ENCODE data around the gene RAB31.
A peak's percentile ranks its signal among the peaks of the same experiment; 100 is the strongest.

The RAB31 gene

DNA sequence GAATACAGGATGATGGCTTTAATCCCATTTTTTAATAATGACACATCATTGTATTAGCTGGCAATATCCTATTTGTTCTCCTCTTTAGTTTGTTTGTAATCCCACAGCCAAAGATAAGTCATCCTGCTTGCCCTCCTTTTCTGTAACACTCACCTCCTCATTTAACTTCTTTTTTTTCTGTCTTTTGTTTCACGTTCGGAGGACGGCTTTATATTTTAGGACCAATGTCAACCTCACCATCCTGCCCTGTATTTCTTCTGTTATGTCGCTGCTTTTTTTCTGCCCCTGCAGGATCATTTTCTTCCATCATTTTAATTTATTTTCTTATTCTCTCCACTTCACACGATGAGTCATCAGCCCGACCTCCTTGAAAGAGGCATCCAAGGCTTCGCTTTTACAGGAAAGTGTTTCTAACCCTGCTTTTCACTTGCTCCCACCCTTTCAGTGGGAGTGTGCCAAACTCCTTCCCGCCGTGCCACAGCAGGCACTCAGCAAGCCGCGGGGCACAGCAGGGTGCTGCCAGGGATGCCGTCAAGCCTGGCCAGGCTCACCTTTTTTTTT is 11.4 kb downstream of the RAB31 start:
- FAIRE-seq = no peak
- TF ChIP-seq POLR2A (IDR thresholded peaks at IDR 0.05; ENCODE audit: low read depth, low read length) (no peak), PAX5 (IDR thresholded peaks at IDR 0.05; ENCODE audit: insufficient read depth, low read length, severe bottlenecking) (no peak), POLR2AphosphoS5 (IDR thresholded peaks at IDR 0.05; ENCODE audit: low read depth, low read length) (no peak), TAF1 (IDR thresholded peaks at IDR 0.05; ENCODE audit: low read depth, low read length) (no peak), POU2F2 (IDR thresholded peaks at IDR 0.05; ENCODE audit: low read depth, low read length) (no peak), SPI1 (IDR thresholded peaks at IDR 0.05; ENCODE audit: low read depth, low read length) (no peak)
- no peak for DNase-seq (ENCODE audit: insufficient read length, low spot score)

DNA sequence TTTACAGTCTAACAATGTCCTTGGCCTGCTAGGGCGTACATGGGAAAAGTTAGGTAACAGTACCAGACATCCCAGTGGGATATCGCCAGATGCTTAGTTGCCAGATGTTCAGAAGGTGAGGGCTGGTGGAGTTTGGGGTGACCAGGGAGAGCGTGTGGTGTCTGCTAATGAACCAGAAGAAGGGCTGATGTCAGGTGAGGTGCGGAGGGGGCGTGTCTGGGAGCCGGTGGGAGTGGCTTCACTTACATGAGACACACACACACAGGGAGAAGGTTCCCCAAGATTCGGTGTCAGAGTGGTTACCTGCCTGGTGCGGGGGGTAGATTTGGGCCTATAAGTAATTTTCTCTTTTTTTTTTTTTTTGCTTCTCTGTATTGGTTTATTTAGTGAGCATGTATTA is 12.2 kb downstream of the RAB31 start:
- DNase-seq (ENCODE audit: insufficient read length, low spot score) (no peak), FAIRE-seq (no peak)
- TF ChIP-seq SPI1 (IDR thresholded peaks at IDR 0.05; ENCODE audit: low read depth, low read length) (no peak), POLR2A (IDR thresholded peaks at IDR 0.05; ENCODE audit: low read depth, low read length) (no peak), POLR2AphosphoS5 (IDR thresholded peaks at IDR 0.05; ENCODE audit: low read depth, low read length) (no peak), PAX5 (IDR thresholded peaks at IDR 0.05; ENCODE audit: insufficient read depth, low read length, severe bottlenecking) (no peak), POU2F2 (IDR thresholded peaks at IDR 0.05; ENCODE audit: low read depth, low read length) (no peak)

DNA sequence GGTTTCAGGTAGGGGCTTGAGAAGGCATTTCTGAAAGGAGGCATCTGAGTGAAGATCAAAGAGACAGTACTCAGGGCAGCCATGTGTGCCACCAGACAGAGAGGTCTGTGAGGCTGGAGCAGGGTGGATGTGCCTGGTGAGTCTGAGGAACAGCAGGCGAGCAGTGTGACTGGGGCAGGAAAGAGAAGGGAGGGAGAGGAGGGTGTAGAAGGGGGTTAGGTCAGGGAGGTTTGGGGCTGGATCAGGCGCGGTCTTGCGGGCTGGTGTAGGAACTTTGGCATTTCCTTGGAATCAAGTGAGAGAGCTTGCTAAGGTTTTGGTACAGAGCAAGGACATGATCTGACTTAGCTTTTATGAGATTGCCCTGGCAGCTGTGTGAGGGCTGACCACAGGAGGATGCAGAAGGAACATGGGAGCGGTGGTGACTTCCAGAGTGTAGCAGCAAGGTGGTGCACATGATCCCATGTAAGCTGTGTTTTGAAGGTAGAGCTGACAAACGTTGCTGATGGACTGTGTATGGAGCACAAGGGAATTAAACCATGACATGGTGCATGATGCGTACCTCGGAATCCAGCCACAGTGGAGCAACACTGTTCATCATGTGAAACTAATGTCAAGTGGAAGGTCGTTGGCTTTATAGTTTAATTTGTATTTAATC is 13.9 kb downstream of the RAB31 start:
- DNase-seq (ENCODE audit: insufficient read length, low spot score) (no peak), FAIRE-seq (peak; percentile 20)
- no peak for TF ChIP-seq PAX5 (IDR thresholded peaks at IDR 0.05; ENCODE audit: insufficient read depth, low read length, severe bottlenecking)
- TF ChIP-seq POLR2A (IDR thresholded peaks at IDR 0.05; ENCODE audit: low read depth, low read length) = no peak
- no peak for TF ChIP-seq POLR2AphosphoS5 (IDR thresholded peaks at IDR 0.05; ENCODE audit: low read depth, low read length)
- TF ChIP-seq SPI1 (IDR thresholded peaks at IDR 0.05; ENCODE audit: low read depth, low read length) = no peak
- no peak for TF ChIP-seq TAF1 (IDR thresholded peaks at IDR 0.05; ENCODE audit: low read depth, low read length)
- no peak for TF ChIP-seq POU2F2 (IDR thresholded peaks at IDR 0.05; ENCODE audit: low read depth, low read length)

DNA sequence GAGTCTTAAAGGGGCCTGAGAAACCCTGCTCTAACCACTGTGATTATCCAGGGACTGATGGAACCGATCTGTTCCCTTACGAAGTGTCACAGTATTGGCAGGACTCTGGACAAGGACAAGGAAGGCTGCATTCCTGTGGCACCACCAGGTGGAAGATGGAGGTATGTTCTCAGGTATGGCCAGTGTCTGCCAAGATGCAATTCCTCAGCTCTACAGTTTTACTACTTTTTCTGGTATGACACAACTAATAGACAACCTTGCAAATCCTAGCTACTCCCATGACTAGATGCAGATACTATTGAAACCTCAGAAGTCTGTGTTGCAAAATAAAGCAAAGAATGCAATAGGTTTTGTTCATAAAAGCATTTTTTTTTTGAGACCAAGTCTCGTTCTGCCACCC is 14.6 kb downstream of the RAB31 start:
- TF ChIP-seq TAF1 (IDR thresholded peaks at IDR 0.05; ENCODE audit: low read depth, low read length) (no peak), PAX5 (IDR thresholded peaks at IDR 0.05; ENCODE audit: insufficient read depth, low read length, severe bottlenecking) (no peak), POLR2AphosphoS5 (IDR thresholded peaks at IDR 0.05; ENCODE audit: low read depth, low read length) (no peak), POLR2A (IDR thresholded peaks at IDR 0.05; ENCODE audit: low read depth, low read length) (no peak), SPI1 (IDR thresholded peaks at IDR 0.05; ENCODE audit: low read depth, low read length) (no peak), POU2F2 (IDR thresholded peaks at IDR 0.05; ENCODE audit: low read depth, low read length) (no peak)
- FAIRE-seq (no peak), DNase-seq (ENCODE audit: insufficient read length, low spot score) (no peak)

DNA sequence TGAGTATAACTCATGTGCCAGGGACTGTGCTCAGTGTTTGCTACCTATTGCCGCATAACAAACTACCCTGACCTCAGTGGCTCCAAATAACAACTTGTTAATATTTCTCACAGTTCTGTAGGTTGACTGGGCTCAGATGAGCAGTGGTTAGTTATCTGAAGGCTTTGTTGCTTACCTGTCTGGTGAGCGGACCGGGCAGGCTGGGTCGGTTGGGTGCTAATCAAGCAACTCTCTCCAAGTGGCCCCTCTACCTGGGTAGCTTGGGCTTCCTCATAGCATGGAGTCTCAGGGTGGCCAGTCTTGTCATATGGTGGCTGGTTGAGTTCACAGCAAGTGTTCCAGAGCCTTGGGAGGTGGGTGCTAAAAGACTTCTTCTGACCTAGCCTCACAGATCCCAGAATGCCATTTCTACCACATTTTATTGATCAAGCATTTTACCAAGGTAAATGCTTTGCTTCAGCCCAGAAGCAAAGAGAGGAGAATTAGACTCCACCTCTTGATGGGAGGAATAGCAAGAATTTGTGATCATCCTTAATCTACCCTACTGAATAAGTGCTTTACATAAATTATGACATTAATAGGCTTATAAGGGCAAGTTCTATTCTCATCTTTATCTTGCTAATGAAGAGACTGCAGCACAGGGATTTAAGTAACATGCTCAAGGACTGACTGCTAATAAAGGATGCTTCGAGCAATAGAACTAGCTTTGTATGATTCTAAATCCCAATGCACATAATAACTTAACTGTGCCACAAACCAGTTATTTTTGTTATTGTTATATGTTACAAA is 16.9 kb downstream of the RAB31 start:
- TF ChIP-seq TAF1 (IDR thresholded peaks at IDR 0.05; ENCODE audit: low read depth, low read length) (no peak), PAX5 (IDR thresholded peaks at IDR 0.05; ENCODE audit: insufficient read depth, low read length, severe bottlenecking) (no peak), POLR2AphosphoS5 (IDR thresholded peaks at IDR 0.05; ENCODE audit: low read depth, low read length) (no peak), POU2F2 (IDR thresholded peaks at IDR 0.05; ENCODE audit: low read depth, low read length) (no peak), POLR2A (IDR thresholded peaks at IDR 0.05; ENCODE audit: low read depth, low read length) (no peak), SPI1 (IDR thresholded peaks at IDR 0.05; ENCODE audit: low read depth, low read length) (no peak)
- DNase-seq (ENCODE audit: insufficient read length, low spot score) = no peak
- FAIRE-seq = no peak

DNA sequence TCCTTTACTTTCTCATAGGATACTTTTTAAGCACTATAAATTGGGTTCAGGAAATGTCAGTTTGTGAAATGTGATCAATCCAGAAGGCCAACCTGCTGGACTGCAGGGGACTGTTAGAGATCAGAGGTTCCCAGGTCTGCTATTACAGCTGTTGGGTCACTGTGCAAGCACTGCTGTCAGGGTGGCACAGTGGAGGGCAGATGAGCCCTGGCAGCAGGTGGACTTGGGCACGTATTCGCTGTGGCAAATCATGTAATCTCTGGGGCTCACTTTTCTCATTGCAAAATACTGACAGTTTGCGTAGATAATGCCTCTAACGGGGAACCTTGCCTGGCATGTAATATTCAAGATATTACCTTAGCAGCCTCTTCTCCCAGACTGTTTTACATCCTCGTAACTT is 18.1 kb downstream of the RAB31 start:
- no peak for TF ChIP-seq POU2F2 (IDR thresholded peaks at IDR 0.05; ENCODE audit: low read depth, low read length)
- no peak for TF ChIP-seq POLR2A (IDR thresholded peaks at IDR 0.05; ENCODE audit: low read depth, low read length)
- TF ChIP-seq TAF1 (IDR thresholded peaks at IDR 0.05; ENCODE audit: low read depth, low read length) = no peak
- no peak for TF ChIP-seq PAX5 (IDR thresholded peaks at IDR 0.05; ENCODE audit: insufficient read depth, low read length, severe bottlenecking)
- TF ChIP-seq POLR2AphosphoS5 (IDR thresholded peaks at IDR 0.05; ENCODE audit: low read depth, low read length) = no peak
- TF ChIP-seq SPI1 (IDR thresholded peaks at IDR 0.05; ENCODE audit: low read depth, low read length) = no peak
- DNase-seq (ENCODE audit: insufficient read length, low spot score) (no peak), FAIRE-seq (no peak)

DNA sequence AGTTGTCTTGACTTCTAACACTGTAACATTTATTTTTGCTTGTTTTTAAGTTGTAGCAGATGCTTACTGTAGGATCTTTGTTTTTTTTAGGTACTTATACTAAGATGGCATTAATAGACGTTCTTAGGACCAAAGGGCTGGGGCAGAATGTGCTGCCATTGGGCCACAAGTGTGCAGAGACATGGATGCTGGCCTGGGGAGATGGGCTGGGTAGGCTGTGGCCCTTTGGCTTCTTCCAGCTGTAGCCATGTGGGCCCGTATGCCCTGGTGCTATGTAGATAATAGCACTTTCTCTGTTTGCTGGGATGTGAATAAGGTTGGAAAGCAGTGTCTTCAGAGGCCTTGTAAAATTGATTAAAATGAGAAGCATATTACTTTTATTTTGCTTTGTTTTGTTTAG is 18.8 kb downstream of the RAB31 start:
- FAIRE-seq (no peak), DNase-seq (ENCODE audit: insufficient read length, low spot score) (no peak)
- no peak for TF ChIP-seq POLR2AphosphoS5 (IDR thresholded peaks at IDR 0.05; ENCODE audit: low read depth, low read length)
- TF ChIP-seq POU2F2 (IDR thresholded peaks at IDR 0.05; ENCODE audit: low read depth, low read length) = no peak
- no peak for TF ChIP-seq SPI1 (IDR thresholded peaks at IDR 0.05; ENCODE audit: low read depth, low read length)
- TF ChIP-seq PAX5 (IDR thresholded peaks at IDR 0.05; ENCODE audit: insufficient read depth, low read length, severe bottlenecking) = no peak
- no peak for TF ChIP-seq POLR2A (IDR thresholded peaks at IDR 0.05; ENCODE audit: low read depth, low read length)
- TF ChIP-seq TAF1 (IDR thresholded peaks at IDR 0.05; ENCODE audit: low read depth, low read length) = no peak

DNA sequence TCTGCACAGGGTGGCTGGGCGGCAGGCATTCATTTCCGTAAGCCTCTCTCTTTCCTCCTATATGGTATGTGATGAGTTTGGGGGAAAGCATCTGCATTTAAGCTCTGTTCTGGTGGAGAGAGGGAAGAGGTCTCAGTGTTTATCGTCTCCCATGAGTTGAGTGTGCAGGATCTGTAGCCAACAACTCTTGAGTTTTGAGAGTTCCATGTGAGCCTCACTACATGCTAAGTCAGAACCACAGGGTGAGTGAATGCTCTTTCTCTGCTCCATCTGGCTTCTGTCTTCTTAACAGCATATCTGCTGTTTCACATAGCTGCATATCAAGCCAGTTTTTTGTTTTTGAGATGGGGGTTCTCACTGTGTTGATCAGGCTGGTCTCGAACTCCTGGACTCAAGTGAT is 22.7 kb downstream of the RAB31 start:
- no peak for DNase-seq (ENCODE audit: insufficient read length, low spot score)
- no peak for FAIRE-seq
- no peak for TF ChIP-seq POLR2AphosphoS5 (IDR thresholded peaks at IDR 0.05; ENCODE audit: low read depth, low read length)
- TF ChIP-seq SPI1 (IDR thresholded peaks at IDR 0.05; ENCODE audit: low read depth, low read length) = no peak
- TF ChIP-seq PAX5 (IDR thresholded peaks at IDR 0.05; ENCODE audit: insufficient read depth, low read length, severe bottlenecking) = no peak
- no peak for TF ChIP-seq POU2F2 (IDR thresholded peaks at IDR 0.05; ENCODE audit: low read depth, low read length)
- TF ChIP-seq TAF1 (IDR thresholded peaks at IDR 0.05; ENCODE audit: low read depth, low read length) = no peak
- TF ChIP-seq POLR2A (IDR thresholded peaks at IDR 0.05; ENCODE audit: low read depth, low read length) = no peak

DNA sequence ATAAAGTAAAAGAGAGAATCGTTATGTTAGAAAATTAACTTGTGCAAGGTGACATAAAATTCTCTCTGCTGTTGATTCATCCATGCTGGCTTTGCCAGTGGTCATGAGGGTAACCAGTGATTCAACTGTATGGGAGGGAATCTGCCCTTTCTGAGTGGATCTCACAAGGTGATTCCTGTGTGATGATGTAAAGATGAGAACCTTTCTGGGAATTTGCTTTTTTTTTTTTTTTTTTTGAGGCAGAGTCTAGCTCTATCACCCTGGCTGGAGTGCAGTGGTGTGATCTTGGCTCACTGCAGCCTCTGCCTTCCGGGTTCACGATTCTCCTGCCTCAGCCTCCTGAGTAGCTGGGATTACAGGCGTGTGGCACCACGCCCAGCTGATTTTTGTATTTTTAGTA is 23.3 kb downstream of the RAB31 start:
- FAIRE-seq (no peak), DNase-seq (ENCODE audit: insufficient read length, low spot score) (no peak)

More for the DNA sequence above, 23.3 kb downstream of the RAB31 start:
- TF ChIP-seq PAX5 (IDR thresholded peaks at IDR 0.05; ENCODE audit: insufficient read depth, low read length, severe bottlenecking) = no peak
- no peak for TF ChIP-seq POLR2A (IDR thresholded peaks at IDR 0.05; ENCODE audit: low read depth, low read length)

Data from GM12891 (cell line).